ENCODE measurements around the gene PRKCD.

The PRKCD gene

DNA sequence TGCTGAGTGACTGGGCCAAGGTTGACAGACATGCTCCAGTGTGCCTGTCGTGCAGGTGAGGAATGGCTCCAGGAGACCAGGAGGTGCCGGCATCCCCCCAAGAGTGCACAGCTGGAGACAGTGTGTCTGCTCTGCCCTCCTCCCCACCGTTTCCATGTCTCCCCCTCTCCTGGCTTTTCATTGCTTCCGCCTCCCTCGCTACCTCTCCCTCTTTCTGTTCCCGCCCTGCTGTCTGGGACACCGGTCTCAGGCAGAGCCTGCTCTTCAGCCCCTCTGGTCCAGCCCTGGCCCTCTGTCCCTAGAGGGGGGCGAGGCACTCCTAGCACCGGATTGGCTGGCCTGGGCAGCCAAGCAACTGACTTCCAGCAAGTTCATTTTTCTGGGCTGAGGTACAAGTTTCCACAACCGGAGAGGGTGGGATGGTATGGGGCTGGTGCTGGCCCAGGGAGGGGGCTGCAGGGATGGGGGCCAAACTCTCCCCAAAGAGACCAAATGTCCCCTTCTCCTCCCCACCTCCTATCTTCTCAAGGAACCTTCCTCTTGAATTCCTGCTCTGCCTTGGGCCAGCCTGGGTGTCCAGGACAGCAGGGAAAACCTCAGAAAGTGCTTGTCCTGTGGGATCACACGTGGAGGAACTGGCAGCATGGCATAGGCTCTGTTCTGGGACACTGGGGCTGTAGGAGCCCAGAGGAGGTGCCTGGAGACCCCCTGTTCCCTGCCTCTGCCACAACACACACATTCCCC lies 32.6 kb downstream of the PRKCD start:
- no peak for DNase-seq

DNA sequence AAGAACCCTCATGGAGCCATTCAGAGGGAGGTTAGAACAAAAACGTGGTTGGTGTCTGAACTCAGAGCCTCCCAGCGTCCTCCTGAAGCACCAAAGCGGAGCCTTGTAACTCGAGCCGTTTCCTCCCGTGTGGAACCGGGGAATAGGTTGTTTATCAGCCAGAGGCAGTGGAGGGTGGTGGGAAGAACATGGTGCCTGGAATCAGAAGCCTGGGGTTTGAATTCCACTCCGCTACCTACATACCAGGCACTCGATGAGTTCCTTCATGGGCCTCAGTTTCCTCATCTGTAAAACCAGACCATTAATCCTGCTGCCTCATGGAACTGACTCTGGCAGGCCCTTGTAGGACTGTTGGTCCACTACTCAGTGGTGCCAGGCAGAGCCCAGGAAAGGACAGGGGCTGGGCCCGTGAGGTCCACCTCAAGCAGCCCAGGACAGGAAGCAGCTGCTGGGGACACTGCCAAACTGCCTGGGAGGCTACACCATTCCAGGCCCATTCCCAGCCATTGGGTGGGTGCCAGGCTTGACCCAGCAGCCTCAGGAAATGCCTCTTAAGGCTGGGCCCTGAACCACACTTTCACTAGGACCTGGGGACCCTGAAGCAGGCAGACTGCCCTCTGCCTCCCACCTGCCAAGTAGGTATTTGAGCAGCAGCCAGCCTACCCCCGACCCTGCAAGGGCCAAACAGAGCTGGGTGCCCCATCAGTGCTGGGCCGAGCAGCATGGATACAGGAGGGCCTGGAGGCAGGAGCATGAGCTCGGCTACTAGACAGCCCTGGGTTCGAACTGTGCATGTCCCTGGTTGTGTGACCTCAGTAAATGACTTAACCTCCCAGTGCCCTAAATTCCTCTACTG lies 33.4 kb downstream of the PRKCD start:
- no peak for DNase-seq

- no peak for DNase-seq
Measured at GRCh38 chr3:53195066-53195450, 34.0 kb downstream of the PRKCD start.

GRCh38 chr3:53195602-53196574 lies 34.9 kb downstream of the PRKCD start:
- DNase-seq, result peak; percentile 35

- peak; percentile 69 for DNase-seq
Measured at GRCh38 chr3:53196575-53197407, 35.8 kb downstream of the PRKCD start.

GRCh38 chr3:53198256-53198977 lies 37.4 kb downstream of the PRKCD start:
- no peak for DNase-seq

DNA sequence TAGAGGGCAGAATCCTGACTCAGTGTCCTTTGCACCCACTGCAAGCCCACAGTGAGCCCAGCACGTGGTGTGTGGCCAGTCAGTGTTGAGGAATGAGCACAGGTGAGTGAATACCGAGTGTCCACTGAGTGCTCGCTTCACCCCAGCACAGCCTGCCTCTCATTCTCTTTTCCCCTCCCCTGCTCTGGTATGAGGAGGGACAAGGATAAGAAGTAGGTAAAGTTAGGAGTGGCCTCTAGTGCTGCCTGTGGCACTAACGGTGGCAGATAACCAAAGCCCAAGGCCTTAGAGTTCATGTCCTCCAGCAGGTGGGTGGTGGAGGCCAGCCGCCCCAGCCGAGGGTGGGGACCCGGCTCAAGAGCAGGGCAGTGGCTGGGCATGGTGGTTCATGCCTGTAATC lies 38.0 kb downstream of the PRKCD start:
- DNase-seq, result no peak

GRCh38 chr3:53199834-53200233 lies 38.8 kb downstream of the PRKCD start:
- no peak for DNase-seq

- no peak for DNase-seq
Measured at GRCh38 chr3:53200501-53201498, 39.8 kb downstream of the PRKCD start.

GRCh38 chr3:53202331-53203015 lies 41.5 kb downstream of the PRKCD start:
- no peak for DNase-seq

DNA sequence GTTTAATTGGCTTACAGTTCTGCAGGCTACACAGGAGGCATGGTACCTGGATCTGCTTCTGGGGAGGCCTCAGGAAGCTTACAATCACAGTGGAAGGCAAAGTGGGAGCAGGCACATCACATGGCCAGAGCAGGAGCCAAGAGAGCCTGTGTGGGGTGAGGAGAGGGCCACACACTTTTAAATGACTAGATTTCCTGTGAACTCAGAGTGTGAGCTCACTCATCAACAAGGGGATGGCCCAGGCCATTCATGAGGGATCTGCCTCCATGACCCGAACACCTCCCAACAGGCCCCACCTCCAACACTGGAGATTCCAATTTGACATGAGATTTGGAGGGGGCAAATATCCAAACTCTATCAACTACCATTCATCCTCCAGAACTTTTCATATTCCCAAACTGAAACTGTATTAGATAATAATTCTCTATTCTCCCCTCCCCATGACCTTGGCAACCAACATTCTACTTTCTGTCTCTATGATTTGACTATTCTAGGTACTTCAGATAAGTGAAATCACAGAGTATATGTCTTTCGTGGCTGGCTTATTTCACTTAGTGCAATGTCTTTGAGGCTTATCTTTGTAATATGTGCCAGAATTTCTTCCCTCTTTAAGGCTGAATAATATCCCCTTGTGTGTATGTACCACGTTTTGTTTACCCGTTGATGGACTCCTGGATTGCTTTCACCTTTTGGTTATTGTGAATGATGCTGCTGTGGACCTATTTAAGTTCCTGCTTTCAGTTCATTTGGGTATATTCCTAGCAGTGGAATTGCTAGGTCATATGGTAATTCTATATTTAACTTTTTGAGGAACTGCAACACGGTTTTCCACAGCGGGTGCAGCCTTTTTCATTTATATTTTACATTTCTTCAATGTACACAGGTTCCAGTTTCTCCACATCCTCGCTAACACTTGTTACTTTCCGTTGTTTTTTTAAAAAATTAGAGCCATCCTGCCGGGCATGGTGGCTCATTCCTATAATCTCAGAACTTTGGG lies 51.0 kb downstream of the PRKCD start:
- no peak for DNase-seq

DNA sequence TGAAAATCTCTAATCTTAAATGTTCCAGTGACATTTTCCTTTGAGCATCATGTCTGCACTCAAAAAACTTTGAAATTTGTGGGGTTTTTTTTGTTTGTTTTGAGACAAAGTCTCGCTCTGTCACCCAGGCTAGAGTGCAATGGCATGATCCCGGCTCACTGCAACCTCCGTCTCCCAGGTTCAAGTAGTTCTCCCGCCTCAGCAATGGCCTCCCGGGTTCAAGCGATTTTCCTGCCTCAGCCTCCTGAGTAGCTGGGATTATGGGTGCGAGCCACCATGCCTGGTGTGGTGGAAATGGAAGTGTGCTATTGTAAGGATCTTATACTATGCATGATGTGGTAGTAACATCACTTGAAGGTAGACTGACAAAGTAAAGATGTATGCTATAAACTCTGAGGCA lies 52.3 kb downstream of the PRKCD start:
- no peak for DNase-seq

DNA sequence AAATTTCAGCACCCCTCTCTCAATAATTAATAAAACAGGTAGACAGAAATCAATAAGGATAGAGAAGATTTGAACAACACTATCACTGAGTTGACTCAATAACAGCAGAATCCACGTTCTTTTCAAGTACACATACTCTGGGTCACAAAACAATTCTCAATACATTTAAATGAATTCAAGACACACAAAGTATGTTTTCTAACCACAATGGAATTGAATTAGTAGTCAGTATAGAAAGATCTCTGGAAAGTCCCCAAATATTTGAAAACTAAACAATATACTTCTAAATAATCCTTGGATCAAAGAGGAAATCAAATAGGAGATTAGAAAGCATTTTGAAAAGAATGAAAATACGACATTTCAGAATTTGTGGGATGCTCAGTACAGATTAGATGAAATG lies 54.8 kb downstream of the PRKCD start:
- DNase-seq, result no peak

GRCh38 chr3:53216723-53217122 lies 55.7 kb downstream of the PRKCD start:
- no peak for DNase-seq

DNA sequence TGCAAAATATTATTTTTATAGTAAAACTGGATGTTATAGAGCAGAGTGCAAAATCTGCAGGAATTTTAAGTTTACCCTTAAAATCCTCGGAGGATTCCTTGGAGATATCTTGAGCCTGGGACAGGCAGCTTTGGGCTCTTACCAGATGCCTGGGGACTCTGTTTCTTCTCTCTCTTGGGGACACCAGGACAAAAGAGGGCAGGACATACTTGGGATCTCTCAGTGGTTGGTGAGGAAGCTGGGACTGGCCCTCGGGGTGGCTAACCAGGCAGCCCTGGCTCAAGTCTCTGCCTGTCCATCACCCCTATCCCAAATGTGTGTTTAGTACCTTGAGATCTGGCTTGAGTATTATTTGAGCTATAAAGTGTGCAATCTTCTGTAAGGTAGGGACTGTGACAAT lies 56.2 kb downstream of the PRKCD start:
- no peak for DNase-seq

DNA sequence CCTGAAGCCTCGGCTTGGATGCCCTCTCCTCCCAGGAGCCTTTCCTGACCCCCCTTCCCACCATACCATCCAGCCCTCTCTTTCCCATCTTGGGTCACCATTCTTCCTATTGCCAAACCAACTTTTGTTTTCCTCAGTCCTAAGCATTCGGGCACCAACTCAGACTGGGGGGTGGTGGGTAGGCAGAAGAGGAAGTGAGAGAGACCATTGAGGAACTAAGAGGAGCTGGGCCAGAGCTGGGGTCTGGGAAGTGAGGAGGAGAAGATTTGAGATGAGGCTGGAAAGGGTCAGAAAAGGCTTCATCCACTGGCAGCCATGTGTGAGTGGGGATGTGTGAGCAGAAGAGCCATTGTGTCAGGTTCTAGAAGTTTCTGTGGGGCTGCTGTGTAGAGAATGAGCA lies 57.1 kb downstream of the PRKCD start:
- DNase-seq, result no peak

DNA sequence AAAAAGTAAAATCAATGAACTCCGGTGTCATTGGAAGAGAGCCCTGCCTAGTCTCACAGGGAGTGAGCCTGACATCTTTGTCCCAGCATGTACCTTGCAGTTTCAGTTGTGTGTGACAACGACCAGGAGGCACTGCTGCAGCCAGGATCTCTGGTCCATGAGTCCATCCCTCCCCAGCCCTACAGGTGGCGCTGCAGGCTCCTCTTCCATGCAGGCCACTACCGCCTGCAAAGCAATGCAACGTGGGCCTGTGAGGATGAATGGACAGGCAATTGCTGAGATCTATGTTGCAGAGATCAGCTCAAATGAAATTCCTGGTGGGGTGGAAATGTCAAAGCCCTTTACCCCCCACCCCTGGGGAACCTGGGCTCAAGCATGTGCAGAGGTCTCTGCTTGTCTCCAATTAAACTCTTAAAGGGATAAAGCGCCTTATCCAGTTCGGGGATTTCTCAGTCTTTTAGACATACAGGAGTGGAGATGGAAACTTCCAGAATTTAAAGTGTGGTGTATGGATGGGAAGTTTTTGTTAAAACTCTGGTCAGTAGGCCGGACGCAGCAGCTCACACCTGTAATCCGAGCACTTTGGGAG lies 59.0 kb downstream of the PRKCD start:
- peak; percentile 73 for DNase-seq

DNA sequence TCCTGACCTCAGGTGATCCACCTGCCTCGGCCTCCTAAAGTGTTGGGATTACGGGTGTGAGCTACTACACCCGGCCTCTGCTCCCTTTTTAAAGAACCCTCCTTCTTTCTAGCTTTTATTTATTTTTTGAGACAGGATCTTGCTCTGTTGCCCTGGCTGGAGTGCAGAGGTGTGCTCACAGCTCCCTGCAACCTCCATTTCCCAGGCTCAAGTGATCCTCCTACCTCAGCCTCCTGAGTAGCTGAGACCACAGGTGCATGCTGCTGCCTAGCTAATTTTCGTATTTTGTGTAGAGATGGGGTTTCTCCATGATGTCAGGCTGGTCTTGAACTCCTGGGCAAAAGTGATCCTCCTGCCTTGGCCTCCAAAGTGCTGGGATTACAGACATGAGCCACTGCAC lies 60.3 kb downstream of the PRKCD start:
- no peak for DNase-seq

All from CD4-positive, alpha-beta T cell treated with Interleukin-15 for 1 hour (primary cell).